Suppressor macrophage treated with lipopolysaccharide for 1 hour (primary cell): ENCODE measurements around the gene FAM131A.
A peak's percentile ranks its signal among the peaks of the same experiment; 100 is the strongest.

Experiments used
- DNase-seq, 3 donors: peaks; one replicate each; pipeline ENCODE4 v3.0.0-alpha.2; 2020 to 2022

The FAM131A gene

GRCh38 chr3:184337399-184337714 lies at the start of gene FAM131A:
Gene FAM131A, plus strand, starts transcription at chr3:184337600. Its CDS starts 31 bp downstream, at chr3:184337631.
- DNase-seq, result no peak

- DNase-seq, result peak; percentile 55 to 73 (median 71)
Measured at GRCh38 chr3:184289426-184289938, 47.9 kb upstream of the FAM131A start.

- no peak for DNase-seq
Measured at GRCh38 chr3:184290331-184290730, 47.1 kb upstream of the FAM131A start.

GRCh38 chr3:184291044-184291737 lies 46.2 kb upstream of the FAM131A start:
- no peak for DNase-seq

- no peak for DNase-seq
Measured at GRCh38 chr3:184291738-184292445, 45.5 kb upstream of the FAM131A start.

GRCh38 chr3:184295771-184296170 lies 41.6 kb upstream of the FAM131A start:
- no peak for DNase-seq

- DNase-seq, result no peak
Measured at GRCh38 chr3:184296616-184297015, 40.8 kb upstream of the FAM131A start.

GRCh38 chr3:184298759-184299487 lies 38.5 kb upstream of the FAM131A start, which contains the start of gene PSMD2:
Gene PSMD2, plus strand, starts transcription at chr3:184299241. Its CDS starts 26 bp downstream, at chr3:184299267.
- peak; percentile 97 to 100 (median 99) for DNase-seq

GRCh38 chr3:184299488-184300377 lies 37.7 kb upstream of the FAM131A start:
- peak in 1 of 3 donors; percentile 27 for DNase-seq

GRCh38 chr3:184300378-184300720 lies 37.1 kb upstream of the FAM131A start:
- DNase-seq, result no peak

GRCh38 chr3:184305577-184305976 lies 31.8 kb upstream of the FAM131A start:
- peak in 1 of 3 donors; percentile 34 for DNase-seq

- DNase-seq, result no peak
Measured at GRCh38 chr3:184306341-184306972, 30.9 kb upstream of the FAM131A start.

GRCh38 chr3:184307915-184308314 lies 29.5 kb upstream of the FAM131A start:
- DNase-seq, result no peak

- no peak for DNase-seq
Measured at GRCh38 chr3:184308744-184309143, 28.7 kb upstream of the FAM131A start.

- DNase-seq, result no peak
Measured at GRCh38 chr3:184311633-184312032, 25.8 kb upstream of the FAM131A start.

- DNase-seq, result peak; percentile 96 to 99 (median 98)
Measured at GRCh38 chr3:184314363-184314699, 23.1 kb upstream of the FAM131A start, which contains the start of gene EIF4G1. Gene EIF4G1, plus strand, starts transcription at chr3:184314606. Its CDS starts 1,191 bp downstream, at chr3:184315797.

- DNase-seq, result peak; percentile 71 to 88 (median 76)
Measured at GRCh38 chr3:184314700-184315542, 22.5 kb upstream of the FAM131A start.

GRCh38 chr3:184315543-184315867 lies 21.9 kb upstream of the FAM131A start:
- DNase-seq, result peak in 1 of 3 donors; percentile 39

GRCh38 chr3:184315871-184316661 lies 21.3 kb upstream of the FAM131A start:
- DNase-seq, result no peak

- no peak for DNase-seq
Measured at GRCh38 chr3:184316792-184317191, 20.6 kb upstream of the FAM131A start.
